GM23248 (cell line): Measurements from ENCODE around the gene SHROOM3. TPM values are rescaled to one million over a fixed set of nuclear protein-coding genes. Genes with fewer than 3 reads are reported as not detected.

Experiments used
- DNase-seq: peaks from one replicate; pipeline ENCODE4 v3.0.0-alpha.2; 2015
- H2AFZ ChIP-seq: fragments of 200-600 bp; sonication (generic); 2 replicates; pipeline ENCODE4 v1.6.1; 2016; ENCODE audit warnings: antibody characterized with exemption
- H3F3A ChIP-seq: fragments of 200-600 bp; sonication (generic); 2 replicates; pipeline ENCODE4 v1.6.1; 2016; ENCODE audit warnings: mild to moderate bottlenecking, antibody characterized with exemption, mixed run types; ENCODE audit not compliant: insufficient read depth
- H3K27ac ChIP-seq: fragments of 200-600 bp; sonication (generic); 2 replicates; pipeline ENCODE4 v1.5.1; 2016; ENCODE audit warnings: mild to moderate bottlenecking
- H3K27me3 ChIP-seq: fragments of 200-600 bp; sonication (generic); replicated peaks from 2 replicates; pipeline ENCODE4 v1.6.1; 2016; ENCODE audit warnings: mild to moderate bottlenecking; ENCODE audit not compliant: insufficient read depth
- H3K36me3 ChIP-seq: fragments of 200-600 bp; sonication (generic); 2 replicates; pipeline ENCODE4 v1.6.1; 2016; ENCODE audit warnings: low read depth, mild to moderate bottlenecking
- H3K4me1 ChIP-seq: fragments of 200-600 bp; sonication (generic); 2 replicates; pipeline ENCODE4 v1.6.1; 2016; ENCODE audit warnings: mild to moderate bottlenecking; ENCODE audit not compliant: insufficient read depth
- H3K4me2 ChIP-seq: fragments of 200-600 bp; sonication (generic); one replicate; pipeline ENCODE4 v1.6.1; 2016; ENCODE audit warnings: mild to moderate bottlenecking; ENCODE audit not compliant: unreplicated experiment
- H3K4me3 ChIP-seq: fragments of 200-600 bp; sonication (generic); 2 replicates; pipeline ENCODE4 v1.5.1; 2016; ENCODE audit warnings: mild to moderate bottlenecking
- H3K79me2 ChIP-seq: fragments of 200-600 bp; sonication (generic); 2 replicates; pipeline ENCODE4 v1.6.1; 2016; ENCODE audit warnings: mild to moderate bottlenecking; ENCODE audit not compliant: insufficient read depth
- H3K9ac ChIP-seq: fragments of 200-600 bp; sonication (generic); 2 replicates; pipeline ENCODE4 v1.6.1; 2016; ENCODE audit warnings: mild to moderate bottlenecking
- H3K9me2 ChIP-seq: fragments of 200-600 bp; sonication (generic); 2 replicates; pipeline ENCODE4 v1.6.1; 2016; ENCODE audit warnings: mixed run types, mild to moderate bottlenecking, moderate library complexity; ENCODE audit not compliant: insufficient read depth
- H3K9me3 ChIP-seq: fragments of 200-600 bp; sonication (generic); one replicate; pipeline ENCODE4 v1.6.1; 2017; ENCODE audit warnings: low read depth
- H4K20me1 ChIP-seq: fragments of 200-600 bp; sonication (generic); 2 replicates; pipeline ENCODE4 v1.6.0; 2016; ENCODE audit not compliant: insufficient read depth
- EZH2 ChIP-seq: fragments of 200-600 bp; sonication (generic); IDR thresholded peaks from 2 replicates; pipeline ENCODE4 v1.6.1; 2018; ENCODE audit warnings: antibody characterized with exemption, mild to moderate bottlenecking; ENCODE audit not compliant: insufficient read depth, poor library complexity, severe bottlenecking
- EZH2phosphoT487 ChIP-seq: fragments of 200-600 bp; sonication (generic); IDR thresholded peaks from 2 replicates; pipeline ENCODE4 v1.6.1; 2018; ENCODE audit warnings: antibody characterized with exemption, moderate library complexity, mild to moderate bottlenecking, low read depth; ENCODE audit not compliant: insufficient read depth
- WGBS, 2 experiments: methylation state at CpG; one replicate each; pipeline ENCODE4 v1.1.6; 2015 to 2017; ENCODE audit warnings: low lambda C conversion rate in 2 of 2, low coverage in 1 of 2; ENCODE audit errors: missing lambda C conversion rate in 2 of 2; 5-methylcytosine and 5-hydroxymethylcytosine counted together
- in situ Hi-C: fragments of 300-500 bp; cut with MboI; formaldehyde crosslinking; loops from 2 replicates; pipeline ENCODE4 v1.15.0; 2020
- polyA plus RNA-seq: library from polyadenylated mRNA; unstranded; fragments of >200 nt; fragmentation: Nextera tagmentation; extraction: Ambion mirVana; gene quantifications from 2 replicates; pipeline ENCODE4 v1.2.1, GENCODE V29; 2016
- total RNA-seq: library from RNA; depleted of rRNA; stranded (reverse); fragments of >200 nt; shearing (Covaris generic); gene quantifications from 2 replicates; pipeline ENCODE4 v1.2.3, GENCODE V29; 2014

SHROOM3 gene
- total and polyA plus RNA-seq, 2 experiments from 2014 or later = 9.7 to 44.6 TPM

DNA sequence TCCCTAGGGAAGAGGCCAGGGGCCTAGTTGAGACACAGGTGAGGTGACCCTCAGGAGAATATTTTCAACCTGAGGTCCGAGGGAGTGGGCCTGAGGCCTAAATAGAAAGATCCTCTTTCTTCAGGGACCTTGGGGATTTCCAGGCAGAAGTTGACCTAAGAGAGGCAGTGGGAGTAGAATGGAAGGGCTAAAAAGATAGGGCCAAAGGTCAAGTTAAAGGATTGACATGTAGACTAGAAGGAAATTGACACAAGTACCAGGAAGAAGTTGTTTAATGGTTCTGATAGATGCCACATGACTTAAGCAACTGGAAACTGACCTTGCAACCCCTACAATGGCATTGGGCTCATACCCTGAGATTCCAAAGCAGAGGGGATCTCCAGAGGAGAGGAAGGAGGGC is 76.9 kb downstream of the SHROOM3 start:
- no peak for DNase-seq
- no peak overlapping the region for H2AFZ ChIP-seq
- 82 to 100% methylated on average over 1 of the region's 1 CpG for WGBS, 2 experiments
- H3K4me3 ChIP-seq = no peak overlapping the region
- H3K27me3 ChIP-seq = no peaks in the 10 kb centered on the region
- H4K20me1 ChIP-seq = no peaks in the 10 kb centered on the region
- in situ Hi-C loops = loop anchor here (10.0 to 25.0 kb wide), 2 partner anchors 243 to 700 kb away; no protein-coding TSS in a partner anchor
- no peaks in the 10 kb centered on the region for H3K9me2 ChIP-seq
- no peaks in the 10 kb centered on the region for H3K36me3 ChIP-seq
- peak overlapping the region; percentile 39; the same call in 1 of the 2 replicates for H3K9ac ChIP-seq
- no peaks in the 10 kb centered on the region for H3F3A ChIP-seq
- H3K27ac ChIP-seq = no peak overlapping the region
- TF ChIP-seq EZH2 (no peak), EZH2phosphoT487 (no peak)
- H3K79me2 ChIP-seq = no peaks in the 10 kb centered on the region
- no peak overlapping the region for H3K4me2 ChIP-seq
- no peaks in the 10 kb centered on the region for H3K9me3 ChIP-seq
- H3K4me1 ChIP-seq = no peaks in the 10 kb centered on the region; the same call in 1 of the 2 replicates

- Histone ChIP-seq H3K36me3 (no peaks in the 10 kb centered on the region), H4K20me1 (no peaks in the 10 kb centered on the region), H3K9me2 (no peaks in the 10 kb centered on the region), H3F3A (no peaks in the 10 kb centered on the region), H3K4me3 (no peak overlapping the region), H3K79me2 (no peaks in the 10 kb centered on the region), H2AFZ (no peak overlapping the region), H3K27ac (no peak overlapping the region), H3K9ac (no peak overlapping the region), H3K4me1 (peaks cover 7% of the 10 kb centered on the region; the same call in 1 of the 2 replicates), H3K9me3 (no peaks in the 10 kb centered on the region), H3K27me3 (no peaks in the 10 kb centered on the region), H3K4me2 (no peak overlapping the region)
- in situ Hi-C loops = loop anchor here (10.0 to 25.0 kb wide), 2 partner anchors 241 to 699 kb away; no protein-coding TSS in a partner anchor
- DNase-seq = no peak
- WGBS, 2 experiments = 89 to 90% methylated on average over 7 of the region's 7 CpGs
- TF ChIP-seq EZH2 (no peak), EZH2phosphoT487 (no peak)
Observed at GRCh38 chr4:76513482-76513881, 78.5 kb downstream of the SHROOM3 start.

GRCh38 chr4:76514087-76514486 is 79.1 kb downstream of the SHROOM3 start:
- Histone ChIP-seq H3K4me1 (peaks cover 7% of the 10 kb centered on the region; the same call in 1 of the 2 replicates), H3K4me3 (no peak overlapping the region), H3K9me2 (no peaks in the 10 kb centered on the region), H3K36me3 (no peaks in the 10 kb centered on the region), H3K27me3 (no peaks in the 10 kb centered on the region), H3K9me3 (no peaks in the 10 kb centered on the region), H3K4me2 (no peak overlapping the region), H4K20me1 (no peaks in the 10 kb centered on the region), H3F3A (no peaks in the 10 kb centered on the region), H3K27ac (no peak overlapping the region), H3K79me2 (no peaks in the 10 kb centered on the region), H3K9ac (no peak overlapping the region), H2AFZ (no peak overlapping the region)
- TF ChIP-seq EZH2 (no peak), EZH2phosphoT487 (no peak)
- DNase-seq = no peak
- in situ Hi-C loops = loop anchor here (10.0 to 25.0 kb wide), 2 partner anchors 241 to 698 kb away; no protein-coding TSS in a partner anchor

DNA sequence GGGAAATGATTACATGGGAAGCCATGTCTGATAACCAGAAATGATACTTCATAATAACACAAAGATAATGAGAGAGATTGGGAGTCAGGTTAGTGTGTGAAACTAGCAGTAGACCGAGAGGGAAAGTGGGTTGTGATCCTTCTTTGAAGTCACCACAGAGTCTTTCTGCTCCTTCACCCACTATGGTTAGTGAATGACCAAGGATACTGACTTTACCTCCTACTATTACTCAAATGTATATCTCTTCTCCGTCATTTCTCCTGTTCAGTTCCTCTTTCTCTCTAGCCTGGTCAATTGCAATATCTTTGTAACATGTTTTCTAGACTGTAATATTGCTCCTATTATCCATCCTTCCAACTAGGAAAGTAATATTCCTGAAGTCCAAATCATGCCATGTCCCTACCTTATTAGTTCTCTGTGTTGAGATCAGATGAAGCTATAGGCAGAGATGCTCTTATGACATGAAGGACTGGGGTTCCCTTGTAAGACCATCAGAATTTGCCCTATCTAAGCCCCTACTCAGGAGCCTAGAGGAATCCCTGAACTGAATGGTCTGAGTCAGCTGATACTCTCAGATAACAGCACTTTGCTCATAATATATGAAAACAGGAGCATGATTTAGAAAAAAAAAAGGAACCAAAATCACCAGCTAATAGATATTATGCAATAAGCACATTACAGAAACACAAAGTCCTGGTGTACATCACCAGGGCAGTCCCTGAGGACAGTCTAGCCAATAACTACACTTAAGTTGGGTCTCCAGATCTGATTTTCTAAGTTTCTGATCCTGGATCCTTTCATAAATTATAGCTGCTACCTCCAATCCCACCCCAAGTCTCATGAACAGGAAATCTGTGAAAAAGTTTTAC is 81.2 kb downstream of the SHROOM3 start:
- H3F3A ChIP-seq = no peaks in the 10 kb centered on the region
- no peaks in the 10 kb centered on the region for H3K9me2 ChIP-seq
- no peaks in the 10 kb centered on the region for H3K9me3 ChIP-seq
- no peaks in the 10 kb centered on the region for H3K79me2 ChIP-seq
- H3K9ac ChIP-seq = no peak overlapping the region
- TF ChIP-seq EZH2 (no peak), EZH2phosphoT487 (no peak)
- peaks cover 7% of the 10 kb centered on the region; the same call in 1 of the 2 replicates for H3K4me1 ChIP-seq
- no peak overlapping the region for H3K4me3 ChIP-seq
- no peaks in the 10 kb centered on the region for H3K36me3 ChIP-seq
- no peak overlapping the region for H3K27ac ChIP-seq
- in situ Hi-C loops = loop anchor here (10.0 to 25.0 kb wide), 2 partner anchors 239 to 696 kb away; no protein-coding TSS in a partner anchor
- H4K20me1 ChIP-seq = no peaks in the 10 kb centered on the region
- peak; percentile 14 for DNase-seq
- WGBS, 2 experiments = 97 to 98% methylated on average over 2 of the region's 2 CpGs
- no peak overlapping the region for H3K4me2 ChIP-seq
- no peaks in the 10 kb centered on the region for H3K27me3 ChIP-seq
- H2AFZ ChIP-seq = no peak overlapping the region
